Measurements from ENCODE around the gene FUOM.
"Not testable (repeated sequence)": the region's sequence is repeated elsewhere in the genome, so short reads cannot be mapped to it uniquely, and the experiment has no call there.

FUOM gene

DNA sequence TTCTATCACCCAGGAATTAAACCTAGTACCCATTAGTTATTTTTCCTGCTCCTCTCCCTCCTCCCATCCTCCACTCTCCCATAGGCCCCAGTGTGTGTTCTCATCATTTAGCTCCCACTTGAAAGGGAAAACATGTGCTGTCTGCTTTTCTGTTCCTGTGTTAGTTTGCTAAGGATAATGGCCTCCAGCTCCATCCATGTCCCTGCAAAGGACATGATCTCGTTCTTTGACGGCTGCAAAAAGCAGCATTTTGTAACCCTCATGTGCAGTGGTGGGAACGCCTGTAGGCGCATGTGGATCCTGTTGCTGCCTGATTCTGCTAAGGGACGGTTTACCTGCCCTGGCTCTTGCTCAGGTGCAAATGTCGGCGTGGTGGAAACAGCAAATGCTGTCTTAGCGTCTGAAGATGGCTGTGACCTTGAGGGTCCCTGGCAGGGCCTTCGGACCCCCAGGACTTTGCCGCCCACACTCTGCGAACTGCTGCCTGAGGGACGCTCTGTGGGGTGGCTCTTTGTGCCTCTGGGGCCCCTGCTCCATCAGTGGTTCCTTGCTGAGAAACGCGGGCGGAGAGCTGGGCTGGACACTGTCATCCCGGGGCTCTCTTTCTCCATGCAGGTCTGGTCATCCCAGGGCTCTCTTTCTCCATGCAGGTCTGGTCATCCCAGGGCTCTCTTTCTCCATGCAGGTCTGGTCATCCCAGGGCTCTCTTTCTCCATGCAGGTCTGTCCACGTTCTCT, 30.6 kb upstream of the FUOM start:
- DNase-seq, result no peak

DNA sequence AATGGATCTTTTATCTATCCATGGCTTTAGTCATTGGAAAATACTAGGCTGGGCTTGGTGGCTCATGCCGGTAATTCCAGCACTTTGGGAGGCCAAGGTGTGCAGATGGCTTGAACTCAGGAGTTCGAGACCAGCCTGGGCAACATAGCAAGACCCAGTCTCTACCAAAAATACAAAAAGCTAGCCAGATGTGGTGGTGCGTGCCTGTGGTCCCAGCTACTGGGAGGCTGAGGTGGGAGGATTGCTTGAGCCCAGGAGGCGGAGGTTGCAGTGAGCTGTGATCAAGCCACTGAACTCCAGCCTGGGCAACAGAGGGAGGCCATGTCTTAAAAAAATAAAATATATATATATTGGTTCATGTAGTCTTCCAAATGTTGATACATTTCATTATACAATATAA, 29.1 kb upstream of the FUOM start:
- DNase-seq, result not testable (repeated sequence)

DNA sequence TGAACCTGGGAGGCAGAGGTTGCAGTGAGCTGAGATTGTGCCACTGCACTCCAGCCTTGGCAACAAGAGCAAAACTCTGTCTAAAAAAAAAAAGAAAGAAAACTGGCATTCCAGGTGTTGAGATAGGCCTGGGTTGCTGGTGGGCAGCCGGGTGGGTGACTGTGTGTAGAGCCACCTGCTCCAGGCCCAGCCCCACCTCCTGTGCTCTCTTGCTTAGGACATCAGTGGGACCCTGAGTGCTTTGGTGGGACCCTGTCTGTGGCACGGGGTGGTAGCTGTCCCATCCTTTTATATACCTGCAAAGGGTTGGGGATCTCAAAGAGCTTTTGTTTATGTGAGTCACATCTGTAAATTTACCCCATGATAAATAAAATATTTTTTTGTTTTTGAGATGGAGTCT, 27.4 kb upstream of the FUOM start:
- no peak for DNase-seq

DNA sequence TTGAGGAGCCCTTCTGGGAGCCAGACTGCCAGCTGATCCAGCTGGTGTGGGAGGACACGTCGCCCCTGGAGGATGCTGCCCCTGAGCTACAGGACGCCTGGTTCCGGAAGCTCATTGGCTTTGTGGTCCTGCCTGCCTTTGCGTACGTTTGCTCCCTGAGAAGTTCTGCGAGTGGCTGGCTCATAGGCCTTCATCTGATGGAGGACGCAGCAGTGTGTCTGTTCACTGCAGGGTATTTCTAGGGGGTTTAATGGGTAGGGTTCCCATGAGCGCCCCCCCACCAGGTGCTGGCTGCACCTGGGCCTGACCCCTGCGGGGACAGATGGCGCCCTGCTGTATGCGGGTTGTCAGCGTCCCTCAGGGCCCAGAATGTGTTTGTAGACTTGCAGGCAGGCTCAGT, 26.3 kb upstream of the FUOM start:
- DNase-seq, result no peak

DNA sequence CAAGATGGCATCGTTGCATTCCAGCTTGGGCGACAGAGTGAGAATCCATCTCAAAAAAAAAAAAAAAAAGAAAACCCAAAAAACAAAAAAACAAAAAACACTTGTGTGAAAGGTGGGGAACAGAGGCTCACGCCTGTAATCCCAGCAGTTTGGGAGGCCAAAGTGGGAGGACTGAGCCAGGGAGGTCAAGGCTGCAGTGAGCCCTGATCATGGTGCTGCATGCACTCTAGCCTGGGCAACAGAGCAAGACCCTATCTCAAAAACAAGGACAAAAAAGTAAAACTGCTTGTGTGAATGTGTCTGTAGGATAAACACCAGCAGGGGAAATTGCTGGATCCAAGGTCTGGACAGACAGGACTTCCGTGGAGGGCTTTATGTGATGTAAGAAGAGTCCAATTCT, 25.7 kb upstream of the FUOM start:
- DNase-seq, result no peak

DNA sequence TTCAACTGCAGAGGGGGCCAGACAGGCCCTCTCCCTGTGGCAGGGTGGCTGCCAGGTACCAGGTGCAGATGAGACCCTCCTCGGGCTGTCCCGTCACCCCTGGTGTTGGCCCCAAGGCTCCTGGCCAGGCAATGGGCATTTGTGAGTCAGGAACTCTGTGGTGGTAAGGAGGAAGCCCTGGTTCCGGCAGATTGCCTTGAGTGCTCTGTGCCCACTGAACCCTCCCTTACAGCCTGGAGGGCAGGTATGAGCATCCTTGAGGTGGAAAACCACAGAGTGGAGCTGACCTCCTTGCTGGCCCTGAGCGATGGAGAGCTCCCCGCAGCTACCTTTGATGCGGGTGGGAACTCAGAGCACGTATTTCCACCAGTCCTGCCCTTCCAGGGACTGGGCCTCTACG, 23.2 kb upstream of the FUOM start:
- DNase-seq, result no peak

DNA sequence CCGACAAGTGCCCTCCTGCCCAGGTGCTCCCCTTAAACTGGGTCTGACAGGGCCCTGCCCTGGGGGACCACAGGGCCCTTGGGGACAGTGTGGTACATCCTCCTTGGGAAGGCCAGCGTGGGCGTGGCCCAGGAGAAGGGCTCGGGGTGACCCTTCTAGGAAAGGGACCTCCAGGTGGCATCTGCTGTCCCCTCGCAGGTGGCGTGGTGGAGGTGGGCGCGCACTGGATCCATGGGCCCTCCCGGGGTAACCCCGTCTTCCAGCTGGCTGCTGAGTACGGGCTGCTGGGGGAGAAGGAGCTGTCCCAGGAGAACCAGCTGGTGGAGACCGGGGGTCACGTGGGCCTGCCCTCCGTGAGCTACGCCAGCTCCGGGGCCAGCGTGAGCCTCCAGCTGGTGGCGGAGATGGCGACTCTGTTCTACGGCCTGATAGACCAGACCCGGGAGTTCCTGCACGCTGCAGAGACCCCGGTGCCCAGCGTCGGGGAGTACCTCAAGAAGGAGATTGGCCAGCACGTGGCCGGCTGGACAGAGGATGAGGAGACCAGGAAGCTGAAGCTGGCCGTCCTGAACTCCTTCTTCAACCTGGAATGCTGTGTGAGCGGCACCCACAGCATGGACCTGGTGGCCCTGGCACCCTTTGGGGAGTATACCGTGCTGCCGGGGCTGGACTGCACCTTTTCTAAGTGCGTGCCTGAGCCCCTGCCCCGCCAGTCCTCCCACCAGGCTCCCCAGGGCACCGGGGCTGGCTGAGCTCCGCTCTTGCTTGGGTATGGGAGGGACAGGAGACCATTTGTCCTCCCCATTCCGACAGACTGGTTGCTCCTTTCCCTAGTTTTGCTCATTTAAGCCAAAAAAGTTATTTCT, 22.2 kb upstream of the FUOM start:
- DNase-seq, result no peak

DNA sequence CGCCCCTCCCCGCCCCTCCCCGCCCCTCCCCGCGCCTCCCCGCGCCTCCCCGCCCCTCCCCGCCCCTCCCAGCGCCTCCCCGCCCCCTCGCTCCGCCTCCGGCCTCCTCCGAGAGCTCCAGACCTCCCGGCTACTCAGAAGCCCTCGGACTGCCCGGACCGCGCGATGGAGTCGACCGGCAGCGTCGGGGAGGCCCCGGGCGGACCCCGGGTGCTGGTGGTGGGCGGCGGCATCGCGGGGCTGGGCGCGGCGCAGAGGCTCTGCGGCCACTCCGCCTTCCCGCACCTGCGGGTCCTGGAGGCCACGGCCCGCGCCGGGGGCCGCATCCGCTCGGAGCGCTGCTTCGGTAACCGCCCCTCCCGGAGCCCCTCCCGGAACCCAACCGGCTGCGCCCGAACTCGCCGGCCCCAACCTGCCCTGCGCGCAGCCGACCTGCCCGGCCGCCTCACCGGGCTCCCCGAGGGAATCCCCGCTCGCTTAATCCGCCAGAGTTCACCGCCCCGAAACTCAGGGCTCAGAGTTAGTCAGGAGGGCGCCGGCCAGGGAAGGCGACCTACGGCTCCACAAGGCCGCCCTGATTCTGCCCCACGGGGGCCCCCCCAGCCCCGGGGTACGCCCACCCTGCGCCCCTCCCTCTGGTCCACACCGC, 21.5 kb upstream of the FUOM start, which contains the start of gene PAOX:
PAOX (plus strand) TSS at position 111 of the 649 bp plus-strand sequence; CDS start at position 166, 55 bp downstream.
- no peak for DNase-seq

DNA sequence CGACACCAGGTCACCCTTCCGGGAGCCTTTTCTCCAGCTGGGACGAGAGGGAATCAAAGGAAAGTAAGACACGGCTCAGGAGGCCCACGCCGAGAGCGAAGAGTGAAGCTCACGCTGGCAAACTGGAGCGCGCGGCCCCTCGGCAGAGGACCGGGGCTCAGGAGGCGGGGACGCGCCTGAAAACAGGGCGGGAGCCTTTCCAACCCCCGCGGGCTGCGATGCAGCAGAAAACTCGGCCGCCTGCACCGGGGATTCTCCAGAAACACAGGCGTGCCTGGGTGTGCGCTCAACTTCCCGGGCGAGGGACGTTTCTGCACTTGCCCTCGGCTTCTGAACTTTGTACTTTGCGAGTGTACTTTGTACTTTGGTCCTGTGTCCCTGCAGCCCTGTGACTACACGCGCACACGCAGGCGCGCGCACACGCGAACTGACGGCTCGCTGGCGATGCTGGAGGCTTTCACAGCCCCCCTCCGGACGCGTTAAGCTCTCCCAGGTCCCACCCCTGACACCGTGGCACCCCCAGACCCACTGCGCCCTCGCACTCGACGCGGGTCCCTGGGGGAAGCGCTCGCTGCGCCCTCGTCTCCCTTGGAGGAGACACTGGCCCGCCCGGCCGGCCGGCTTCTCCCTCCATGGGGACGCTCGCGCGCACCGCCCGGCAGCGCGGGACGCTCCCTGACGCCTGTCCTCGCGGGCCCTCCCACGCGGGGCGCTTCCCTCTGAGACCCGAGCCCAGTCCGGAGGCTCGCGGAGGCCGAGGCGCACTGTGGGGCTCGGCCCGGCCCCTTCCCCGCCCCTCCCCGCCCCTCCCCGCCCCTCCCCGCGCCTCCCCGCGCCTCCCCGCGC, 20.7 kb upstream of the FUOM start:
- no peak for DNase-seq

DNA sequence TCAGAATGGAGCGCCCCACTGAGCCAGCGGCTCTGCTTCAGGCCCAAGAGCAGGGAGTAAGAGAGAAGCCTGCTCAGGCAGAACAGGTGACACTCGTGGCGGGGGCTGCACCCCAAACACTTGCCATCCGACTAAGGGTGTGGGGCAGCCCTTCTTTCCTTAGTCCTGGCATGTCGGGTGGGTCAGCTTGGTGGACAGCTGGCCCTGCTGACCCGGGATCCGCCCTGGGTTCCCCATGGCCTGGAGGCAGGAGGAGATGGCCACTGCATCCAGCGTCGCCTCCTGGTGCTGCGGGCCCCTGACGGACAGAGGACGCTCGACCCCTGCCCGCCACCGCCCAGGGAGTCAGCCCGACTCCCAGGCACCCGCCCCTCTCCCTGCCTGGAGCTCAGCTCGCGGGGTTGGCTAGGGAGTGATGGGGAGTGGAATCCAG, 20.0 kb upstream of the FUOM start:
- DNase-seq, result no peak

DNA sequence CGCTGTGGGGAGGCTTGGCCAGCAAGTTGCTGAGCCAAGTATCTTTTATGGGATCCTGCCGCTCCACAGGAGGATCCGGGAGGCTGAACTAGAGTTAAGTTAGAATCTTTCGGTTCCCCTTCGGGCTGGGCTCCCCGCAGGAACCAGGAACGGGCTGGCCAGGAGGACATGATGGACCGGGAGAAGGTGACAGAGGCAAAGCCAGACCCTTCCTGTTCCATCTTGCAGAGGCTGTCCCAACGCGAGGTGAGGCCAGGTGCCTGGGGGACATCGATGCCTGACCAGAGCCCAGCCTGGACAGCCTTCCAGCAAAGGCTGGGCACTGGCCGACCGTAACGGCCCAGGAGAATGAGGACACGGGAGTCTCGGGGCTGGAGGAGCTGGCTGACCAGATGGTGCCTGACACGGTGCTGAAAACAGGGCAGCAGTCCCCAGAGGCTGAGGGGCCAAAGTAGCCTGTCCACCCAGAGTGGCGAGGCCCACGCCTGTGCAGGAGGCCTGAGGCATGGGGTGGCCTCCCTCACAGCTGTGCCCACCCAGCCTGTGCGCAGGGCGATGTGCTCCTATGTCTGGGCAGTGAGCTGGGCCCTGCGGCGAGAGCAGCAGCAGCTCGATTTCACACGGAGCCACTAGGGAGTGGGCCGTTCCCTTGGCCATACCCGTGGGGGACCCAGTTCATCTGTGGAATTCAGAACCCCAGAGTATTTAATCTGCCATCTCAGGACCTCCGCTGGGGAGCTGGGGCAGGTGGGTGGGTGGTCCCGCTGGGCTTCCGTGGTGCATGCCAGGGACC, 19.4 kb upstream of the FUOM start:
- DNase-seq, result no peak

DNA sequence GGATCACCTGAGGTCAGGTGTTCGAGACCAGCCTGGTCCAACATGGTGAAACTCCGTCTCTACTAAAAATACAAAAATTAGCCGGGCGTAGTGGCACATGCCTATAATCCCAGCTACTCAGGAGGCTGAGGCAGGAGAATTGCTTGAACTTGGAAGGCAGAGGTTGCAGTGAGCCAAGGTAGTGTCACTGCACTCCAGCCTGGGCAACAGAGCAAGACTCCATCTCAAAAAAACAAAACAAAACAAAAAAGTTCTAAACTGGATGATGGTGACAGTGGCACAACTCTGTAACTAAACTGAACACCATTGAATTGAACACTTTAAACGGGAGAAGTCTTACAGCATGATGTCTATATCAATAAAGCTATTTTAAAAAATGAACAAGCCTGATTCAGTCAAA, 18.4 kb upstream of the FUOM start:
- DNase-seq, result not testable (repeated sequence)

DNA sequence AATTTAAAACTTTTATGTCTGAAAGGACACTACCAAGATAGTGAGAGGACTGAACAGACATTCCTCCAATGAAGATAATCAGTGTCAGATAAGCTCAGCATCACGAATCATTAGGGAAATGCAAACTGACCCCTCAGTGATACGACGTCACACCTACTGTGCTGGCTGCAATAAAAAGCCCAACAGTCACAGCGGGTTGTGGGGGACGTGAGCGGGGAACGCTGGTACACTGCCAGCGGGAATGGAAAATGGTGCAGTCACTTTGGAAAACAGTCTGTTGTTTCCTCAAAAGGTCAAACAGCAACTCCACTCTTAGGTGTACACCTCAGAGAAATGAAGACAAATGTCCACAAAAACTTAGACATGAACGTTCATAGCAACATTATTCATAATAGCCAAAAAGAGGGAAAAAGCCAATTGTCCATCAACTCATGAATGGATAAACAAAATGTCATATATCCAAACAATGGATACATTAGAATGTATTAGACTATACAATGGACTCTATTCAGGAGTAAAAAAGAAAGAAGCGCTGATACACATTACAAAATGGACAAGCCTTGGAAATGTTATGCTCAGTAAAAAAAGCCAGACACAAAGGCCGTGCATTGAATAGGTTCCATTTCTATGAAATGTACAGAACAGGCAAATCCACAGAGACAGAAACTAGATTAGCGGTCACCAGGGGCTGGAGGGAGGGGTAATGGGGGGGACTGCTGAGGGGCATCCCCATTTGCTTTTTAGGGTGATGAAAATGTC, 17.7 kb upstream of the FUOM start:
- no peak for DNase-seq

DNA sequence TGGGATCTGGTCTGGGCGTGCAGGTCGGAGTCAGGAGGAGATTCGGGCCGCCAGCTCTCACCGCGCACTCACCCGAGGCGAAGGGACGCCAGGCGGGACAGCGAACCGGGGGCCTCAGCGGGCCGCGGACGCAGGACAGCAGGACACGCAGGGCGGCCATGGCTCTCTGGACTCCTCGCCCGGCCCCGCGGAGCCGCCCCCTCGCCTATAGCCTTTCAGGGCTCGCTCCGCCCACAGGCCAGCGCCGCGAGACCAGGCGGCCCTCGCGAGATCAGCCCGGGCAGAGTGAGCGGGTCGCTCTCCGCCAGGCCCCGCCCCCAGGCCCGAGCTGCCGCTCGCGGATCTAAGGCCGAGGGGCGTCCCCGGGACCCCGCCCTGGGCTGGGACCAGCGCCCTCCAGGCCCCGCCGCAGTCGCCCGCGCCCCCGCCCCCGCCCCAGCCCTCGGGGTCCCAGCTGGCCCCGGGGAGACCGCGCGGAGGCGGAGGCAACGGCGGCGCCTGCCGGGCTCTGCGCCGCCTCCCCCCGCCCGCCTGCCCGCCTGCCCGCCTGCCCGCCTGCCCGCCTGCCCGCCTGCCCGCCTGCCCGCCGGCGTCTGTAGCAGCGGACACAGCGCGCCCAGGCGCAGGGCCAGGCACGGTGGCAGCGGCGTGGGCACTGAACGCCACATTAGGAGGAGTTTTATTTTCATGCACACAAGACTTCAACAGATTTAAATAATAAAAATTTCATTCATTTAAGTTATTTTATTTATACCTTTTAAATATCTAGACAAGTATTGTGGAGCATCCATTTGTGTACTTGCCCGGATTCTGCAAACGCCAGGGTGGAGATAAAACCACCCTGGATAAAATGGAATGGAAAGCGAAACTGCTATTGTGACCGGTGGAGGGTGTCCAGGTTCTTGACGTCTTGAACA, 15.6 kb upstream of the FUOM start, which contains the start of gene ECHS1:
ECHS1 (minus strand) TSS at position 181 of the 917 bp plus-strand sequence; CDS start at position 160, 21 bp downstream.
- peak; percentile 62 for DNase-seq

DNA sequence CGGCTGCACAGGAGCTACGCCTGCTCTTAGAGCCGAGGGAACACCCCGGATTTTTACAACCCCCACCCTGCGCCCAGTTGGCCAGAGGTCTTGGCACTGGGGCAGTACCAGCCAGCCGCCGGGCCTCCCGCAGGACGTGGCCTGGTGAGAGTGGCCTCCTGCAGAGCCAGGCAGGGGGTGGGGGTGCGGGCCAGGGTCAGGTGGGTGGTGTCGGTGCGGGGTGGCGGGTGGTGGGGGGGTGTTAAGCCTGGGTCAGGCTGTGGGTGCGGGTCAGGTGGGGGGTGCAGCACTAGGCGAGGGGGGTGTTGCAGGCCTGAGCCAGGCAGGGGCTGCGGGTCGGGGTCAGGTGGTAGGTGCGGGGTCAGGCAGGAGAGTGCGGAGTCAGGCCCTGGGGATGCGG, 14.7 kb upstream of the FUOM start:
- no peak for DNase-seq

DNA sequence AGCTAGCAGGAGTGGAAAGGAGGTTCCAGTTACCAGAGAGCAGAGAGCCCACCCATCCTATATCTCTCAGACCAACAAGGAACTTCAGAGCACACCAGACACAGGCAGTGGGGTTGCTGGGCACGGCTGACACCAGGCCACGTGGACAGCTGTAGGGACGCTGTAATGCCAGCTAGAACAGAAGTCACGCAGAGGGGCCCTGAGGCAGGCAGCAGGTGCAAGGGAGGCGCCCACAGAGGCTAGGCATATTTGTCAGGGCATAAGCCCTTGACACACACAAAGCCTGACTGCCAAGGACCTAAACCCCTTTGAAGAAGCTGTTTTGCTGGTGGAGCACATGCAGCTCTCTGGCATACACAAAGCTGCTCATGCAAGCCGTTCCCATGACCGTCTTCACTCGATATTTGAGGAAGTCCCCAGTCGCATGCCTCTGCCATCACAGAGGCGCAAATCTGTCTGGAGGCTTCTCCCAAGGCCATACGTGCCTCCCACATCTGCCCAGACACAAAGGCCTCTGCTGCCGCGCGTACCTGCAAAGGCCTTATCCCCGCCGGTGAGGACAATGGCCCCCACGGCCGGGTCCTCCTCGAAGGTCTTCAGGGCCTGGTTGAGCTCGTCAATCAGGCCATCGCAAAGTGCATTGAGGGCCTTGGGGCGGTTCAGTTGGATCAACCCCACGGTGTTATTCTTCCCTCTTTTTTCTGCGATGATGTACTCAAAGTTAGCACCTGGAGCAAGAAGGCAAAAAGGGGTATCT, 12.4 kb upstream of the FUOM start:
- no peak for DNase-seq

DNA sequence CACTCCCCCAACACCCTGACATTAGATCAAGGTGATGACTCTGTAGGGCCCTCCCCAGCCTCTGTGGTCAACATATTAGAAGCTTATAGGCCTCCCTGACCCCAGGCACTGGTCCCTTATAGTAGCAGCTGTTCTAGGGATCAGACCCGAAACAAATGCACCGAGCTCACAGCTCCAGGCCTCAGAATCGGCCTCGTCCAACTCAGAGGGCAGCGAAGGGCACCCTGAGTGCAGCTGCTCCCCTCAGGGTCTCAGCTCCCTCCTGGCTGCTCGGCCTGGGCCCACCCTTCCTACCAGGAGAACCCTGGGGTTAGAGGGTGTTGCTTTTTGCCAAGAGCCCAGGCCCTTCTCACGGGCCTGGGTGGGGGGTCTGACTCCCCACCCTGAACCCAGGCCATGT, 10.3 kb upstream of the FUOM start:
- DNase-seq, result no peak

DNA sequence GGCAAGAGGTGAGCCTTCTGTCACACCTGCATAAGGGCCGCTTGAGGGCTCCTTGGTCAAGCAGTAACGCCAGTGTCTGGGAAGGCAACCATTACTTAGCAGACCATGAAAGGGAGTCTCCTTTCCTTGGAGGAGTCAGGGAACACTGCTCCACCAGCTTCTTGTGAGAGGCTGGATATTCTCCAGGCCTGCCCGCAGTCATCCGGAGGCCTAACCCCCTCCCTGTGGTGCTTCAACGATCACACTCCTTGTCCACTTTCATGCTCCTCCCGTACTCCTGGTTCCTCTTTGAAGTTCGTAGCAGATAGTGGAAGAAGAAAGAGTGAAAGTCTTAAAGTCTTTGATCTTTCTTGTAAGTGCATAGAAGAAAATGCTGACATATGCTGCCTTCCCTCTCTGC, 9.6 kb upstream of the FUOM start:
- DNase-seq, result not testable (repeated sequence)

DNA sequence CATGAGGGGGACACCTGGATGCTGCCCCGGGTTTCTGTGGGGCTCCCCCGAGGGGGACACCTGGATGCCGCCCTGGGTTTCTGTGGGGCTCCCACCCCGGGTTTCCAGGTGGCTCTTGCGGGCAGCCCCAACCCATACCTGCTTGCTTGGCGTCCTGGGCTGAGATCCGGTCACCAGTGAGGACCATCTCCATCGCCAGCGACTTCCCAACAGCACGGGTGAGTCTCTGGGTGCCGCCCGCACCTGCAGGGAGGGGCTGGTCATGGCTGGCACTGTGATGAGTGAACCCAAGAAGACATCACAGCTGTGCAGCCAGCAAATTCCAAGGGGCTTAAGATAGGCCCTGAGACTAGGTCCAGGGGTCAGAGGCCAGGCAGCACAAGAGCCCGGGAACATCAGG, 8.9 kb upstream of the FUOM start:
- no peak for DNase-seq
